ENCODE data around the gene BRD7.

Gene BRD7

GRCh38 chr16:50304467-50305440, 64.0 kb downstream of the BRD7 start:
- H3K36me3 ChIP-seq (replicated peaks) = no peaks in the 10 kb centered on the region
- DNase-seq = no peak
- in situ Hi-C loops (cut with HindIII; ENCODE audit: low pct_ligation_motif_present, low sequenced_read_pairs) = no loop called here

GRCh38 chr16:50303605-50304466, 65.0 kb downstream of the BRD7 start:
- H3K36me3 ChIP-seq (replicated peaks) = no peaks in the 10 kb centered on the region

More at GRCh38 chr16:50304467-50305440, 64.0 kb downstream of the BRD7 start:
- H3K27ac ChIP-seq = no peak overlapping the region
- no peak for TF ChIP-seq CTCF (IDR thresholded peaks at IDR 0.05; ENCODE audit: low read depth, low read length, missing control alignments)
- no peak overlapping the region for H3K4me3 ChIP-seq (ENCODE audit: low read depth, low read length)
- no peaks in the 10 kb centered on the region for H3K27me3 ChIP-seq (replicated peaks)

GRCh38 chr16:50303041-50303604, 65.7 kb downstream of the BRD7 start:
- in situ Hi-C loops (cut with HindIII; ENCODE audit: low pct_ligation_motif_present, low sequenced_read_pairs) = no loop called here
- Histone ChIP-seq H3K36me3 (replicated peaks) (no peaks in the 10 kb centered on the region), H3K27me3 (replicated peaks) (no peaks in the 10 kb centered on the region), H3K4me3 (ENCODE audit: low read depth, low read length) (no peak overlapping the region), H3K27ac (peak overlapping the region; percentile 3)
- TF ChIP-seq CTCF (IDR thresholded peaks at IDR 0.05; ENCODE audit: low read depth, low read length, missing control alignments) = no peak
- DNase-seq = no peak

More at GRCh38 chr16:50303605-50304466, 65.0 kb downstream of the BRD7 start:
- Histone ChIP-seq H3K27ac (peak overlapping the region; percentile 3), H3K27me3 (replicated peaks) (no peaks in the 10 kb centered on the region), H3K4me3 (ENCODE audit: low read depth, low read length) (no peak overlapping the region)
- in situ Hi-C loops (cut with HindIII; ENCODE audit: low pct_ligation_motif_present, low sequenced_read_pairs) = no loop called here
- DNase-seq = peak; percentile 36
- no peak for TF ChIP-seq CTCF (IDR thresholded peaks at IDR 0.05; ENCODE audit: low read depth, low read length, missing control alignments)

- H3K27me3 ChIP-seq (replicated peaks) = no peaks in the 10 kb centered on the region
- no peak for TF ChIP-seq CTCF (IDR thresholded peaks at IDR 0.05; ENCODE audit: low read depth, low read length, missing control alignments)
- no peak overlapping the region for H3K27ac ChIP-seq
- in situ Hi-C loops (cut with HindIII; ENCODE audit: low pct_ligation_motif_present, low sequenced_read_pairs) = no loop called here
- no peak for DNase-seq
- H3K36me3 ChIP-seq (replicated peaks) = no peaks in the 10 kb centered on the region
- no peak overlapping the region for H3K4me3 ChIP-seq (ENCODE audit: low read depth, low read length)
Observed at GRCh38 chr16:50302472-50303005, 66.2 kb downstream of the BRD7 start.

- in situ Hi-C loops (cut with HindIII; ENCODE audit: low pct_ligation_motif_present, low sequenced_read_pairs) = no loop called here
- peak; percentile 79 for DNase-seq
- TF ChIP-seq CTCF (IDR thresholded peaks at IDR 0.05; ENCODE audit: low read depth, low read length, missing control alignments) = no peak
- Histone ChIP-seq H3K27ac (peak overlapping the region; percentile 15), H3K4me3 (ENCODE audit: low read depth, low read length) (no peak overlapping the region), H3K27me3 (replicated peaks) (no peaks in the 10 kb centered on the region), H3K36me3 (replicated peaks) (no peaks in the 10 kb centered on the region)
Observed at GRCh38 chr16:50301626-50302471, 66.9 kb downstream of the BRD7 start.

Data from brain microvascular endothelial cell (primary cell).